Stimulated activated naive CD8-positive, alpha-beta T cell treated with anti-CD3 and anti-CD28 coated beads, Interleukin-15, Interleukin-2, amounts not matched to agents 100 U/mL and 50 U/mL, for 24 hours (primary cell): Measurements from ENCODE around the gene SELL.
A peak's percentile ranks its signal among the peaks of the same experiment; 100 is the strongest.
"Not testable (repeated sequence)": the region's sequence is repeated elsewhere in the genome, so short reads cannot be mapped to it uniquely, and the experiment has no call there.

Source experiments
- ATAC-seq: fragments of 150-1000 bp; cut with Tn5 transposase; one replicate; pipeline ENCODE4 v1.10.0; 2021
- DNase-seq: peaks from one replicate; pipeline ENCODE4 v3.0.0; 2021

SELL gene

GRCh38 chr1:169704797-169705196 lies 6.6 kb downstream of the SELL start:
- ATAC-seq (no peak), DNase-seq (no peak)

GRCh38 chr1:169701261-169702005 lies 10.0 kb downstream of the SELL start:
- DNase-seq (no peak), ATAC-seq (no peak)

GRCh38 chr1:169699707-169700106 lies 11.7 kb downstream of the SELL start:
- DNase-seq (no peak), ATAC-seq (no peak)

GRCh38 chr1:169698976-169699375 lies 12.4 kb downstream of the SELL start:
- DNase-seq (no peak), ATAC-seq (peak; percentile 32)

- ATAC-seq (peak; percentile 50), DNase-seq (no peak)
Measured at GRCh38 chr1:169697755-169698154, 13.7 kb downstream of the SELL start.

GRCh38 chr1:169696273-169697100 lies 14.9 kb downstream of the SELL start:
- no peak for ATAC-seq
- no peak for DNase-seq

GRCh38 chr1:169694304-169695075 lies 16.9 kb downstream of the SELL start:
- no peak for DNase-seq
- ATAC-seq = peak; percentile 24

GRCh38 chr1:169692756-169693460 lies 18.5 kb downstream of the SELL start:
- DNase-seq (no peak), ATAC-seq (peak; percentile 71)

- DNase-seq (no peak), ATAC-seq (no peak)
Measured at GRCh38 chr1:169690489-169690888, 20.9 kb downstream of the SELL start.

- ATAC-seq (no peak), DNase-seq (no peak)
Measured at GRCh38 chr1:169689395-169689794, 22.0 kb downstream of the SELL start.

- not testable (repeated sequence) for ATAC-seq, DNase-seq
Measured at GRCh38 chr1:169688377-169688776, 23.0 kb downstream of the SELL start.

GRCh38 chr1:169683661-169684060 lies 27.8 kb downstream of the SELL start:
- ATAC-seq (no peak), DNase-seq (no peak)

- DNase-seq = peak; percentile 34
- ATAC-seq = not testable (repeated sequence)
Measured at GRCh38 chr1:169683168-169683567, 28.3 kb downstream of the SELL start.

- DNase-seq (no peak), ATAC-seq (no peak)
Measured at GRCh38 chr1:169682071-169682470, 29.3 kb downstream of the SELL start.

- DNase-seq = no peak
- peak; percentile 1 for ATAC-seq
Measured at GRCh38 chr1:169681140-169681539, 30.3 kb downstream of the SELL start.

- ATAC-seq = peak; percentile 85
- peak; percentile 70 for DNase-seq
Measured at GRCh38 chr1:169680377-169681019, 30.9 kb downstream of the SELL start.

GRCh38 chr1:169679692-169680091 lies 31.7 kb downstream of the SELL start:
- DNase-seq = no peak
- no peak for ATAC-seq

GRCh38 chr1:169676001-169676400 lies 35.4 kb downstream of the SELL start:
- no peak for ATAC-seq
- DNase-seq = no peak

- DNase-seq = no peak
- ATAC-seq = no peak
Measured at GRCh38 chr1:169670836-169671235, 40.6 kb downstream of the SELL start.

- DNase-seq = not testable (repeated sequence)
Measured at GRCh38 chr1:169670244-169670643, 41.2 kb downstream of the SELL start.

More at GRCh38 chr1:169670244-169670643, 41.2 kb downstream of the SELL start:
- ATAC-seq = not testable (repeated sequence)
